PC-9 (cell line): ENCODE measurements around the gene PIPOX.

ENCODE experiments used
- EZH2 ChIP-seq: fragments of 200-600 bp; sonication (generic); IDR thresholded peaks from 2 replicates; pipeline ENCODE4 v1.8.0; 2017; ENCODE audit warnings: antibody characterized with exemption, low read depth
- TF ChIP-seq, protein P1 (sequence below): fragments of 200-600 bp; sonication (generic); conservative IDR thresholded peaks from 2 replicates; pipeline ENCODE4 v1.6.1; 2017; ENCODE audit warnings: mixed run types, antibody characterized with exemption, mild to moderate bottlenecking, moderate library complexity

DNA sequence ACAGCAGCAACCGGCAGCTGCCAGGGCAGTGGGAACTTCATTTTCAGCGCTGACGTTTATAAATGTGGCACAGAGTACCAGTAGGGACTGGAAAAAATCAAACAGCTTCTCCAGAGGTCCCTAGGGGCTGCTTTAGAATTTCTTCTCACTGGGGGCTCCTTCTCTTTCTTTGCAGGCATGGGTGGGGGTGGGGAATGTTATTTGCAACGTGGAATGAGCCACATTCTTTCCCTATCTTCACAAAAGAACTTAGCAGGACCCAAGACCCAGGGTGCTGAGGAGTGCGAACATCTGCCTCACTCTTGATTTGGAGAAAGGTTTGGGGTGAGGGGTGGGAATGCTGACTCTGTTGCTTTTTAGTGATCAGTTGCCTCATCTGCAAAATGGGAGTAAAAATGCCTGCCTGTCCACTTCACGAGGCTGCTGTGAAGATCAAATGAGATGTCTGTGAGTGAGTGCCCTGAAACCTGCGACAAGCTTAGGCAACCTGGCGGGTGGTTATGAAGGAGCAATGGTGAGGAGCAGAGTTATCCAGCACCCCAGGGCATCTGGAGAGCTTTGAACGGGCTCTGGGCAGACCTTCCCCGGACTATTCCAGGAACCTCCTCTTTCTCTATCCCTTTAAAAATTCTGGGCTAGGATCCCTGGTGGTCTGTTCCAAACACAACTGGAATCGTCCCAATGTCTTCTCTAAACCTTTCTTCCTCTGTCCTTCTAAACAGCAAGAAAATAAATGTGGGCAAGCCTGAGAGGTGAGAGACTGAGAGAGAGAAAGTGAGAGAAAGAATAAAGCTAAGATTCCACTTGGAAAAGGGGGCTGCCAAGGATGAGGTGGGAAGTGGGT, 10.7 kb upstream of the PIPOX start:
- TF ChIP-seq, protein P1, sequence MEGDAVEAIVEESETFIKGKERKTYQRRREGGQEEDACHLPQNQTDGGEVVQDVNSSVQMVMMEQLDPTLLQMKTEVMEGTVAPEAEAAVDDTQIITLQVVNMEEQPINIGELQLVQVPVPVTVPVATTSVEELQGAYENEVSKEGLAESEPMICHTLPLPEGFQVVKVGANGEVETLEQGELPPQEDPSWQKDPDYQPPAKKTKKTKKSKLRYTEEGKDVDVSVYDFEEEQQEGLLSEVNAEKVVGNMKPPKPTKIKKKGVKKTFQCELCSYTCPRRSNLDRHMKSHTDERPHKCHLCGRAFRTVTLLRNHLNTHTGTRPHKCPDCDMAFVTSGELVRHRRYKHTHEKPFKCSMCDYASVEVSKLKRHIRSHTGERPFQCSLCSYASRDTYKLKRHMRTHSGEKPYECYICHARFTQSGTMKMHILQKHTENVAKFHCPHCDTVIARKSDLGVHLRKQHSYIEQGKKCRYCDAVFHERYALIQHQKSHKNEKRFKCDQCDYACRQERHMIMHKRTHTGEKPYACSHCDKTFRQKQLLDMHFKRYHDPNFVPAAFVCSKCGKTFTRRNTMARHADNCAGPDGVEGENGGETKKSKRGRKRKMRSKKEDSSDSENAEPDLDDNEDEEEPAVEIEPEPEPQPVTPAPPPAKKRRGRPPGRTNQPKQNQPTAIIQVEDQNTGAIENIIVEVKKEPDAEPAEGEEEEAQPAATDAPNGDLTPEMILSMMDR = no peak
- TF ChIP-seq EZH2 = no peak
